LNCaP clone FGC (cell line): ENCODE results near the gene GLIS1.

ENCODE experiments used
- DNase-seq: peaks from one replicate; pipeline ENCODE4 v3.0.0-alpha.2; 2011; ENCODE audit warnings: low read depth
- H3K4me3 ChIP-seq: 2 replicates; pipeline ENCODE4 v1.5.1; 2011; ENCODE audit warnings: mild to moderate bottlenecking, low read depth, low read length, control low read depth
- CTCF ChIP-seq: IDR thresholded peaks from 2 replicates; pipeline ENCODE4 v1.5.1; 2012; ENCODE audit warnings: mild to moderate bottlenecking; ENCODE audit not compliant: control insufficient read depth, insufficient read depth; ENCODE audit errors: extremely low read depth

GLIS1 gene

GRCh38 chr1:53736290-53736689, 2.7 kb downstream of the GLIS1 start:
- no peak for TF ChIP-seq CTCF

GRCh38 chr1:53735681-53736080, 3.3 kb downstream of the GLIS1 start:
- no peak overlapping the region for H3K4me3 ChIP-seq
- no peak for TF ChIP-seq CTCF
- DNase-seq, result no peak

More at GRCh38 chr1:53736290-53736689, 2.7 kb downstream of the GLIS1 start:
- H3K4me3 ChIP-seq, result no peak overlapping the region
- no peak for DNase-seq

GRCh38 chr1:53735261-53735660, 3.7 kb downstream of the GLIS1 start:
- no peak for TF ChIP-seq CTCF
- DNase-seq, result no peak
- H3K4me3 ChIP-seq, result no peak overlapping the region

- TF ChIP-seq CTCF, result no peak
- DNase-seq, result no peak
- H3K4me3 ChIP-seq, result no peak overlapping the region
These were observed 4.2 kb downstream of the GLIS1 start for GRCh38 chr1:53734650-53735211.

GRCh38 chr1:53733975-53734649, 4.9 kb downstream of the GLIS1 start:
- no peak for DNase-seq
- H3K4me3 ChIP-seq, result no peak overlapping the region
- TF ChIP-seq CTCF, result 0 out of 2 replicates have a peak, but pooled peaks have one; percentile 4

- no peak for TF ChIP-seq CTCF
- no peak for DNase-seq
- H3K4me3 ChIP-seq, result no peak overlapping the region
These were observed 5.5 kb downstream of the GLIS1 start for GRCh38 chr1:53733447-53733931.
